GM12864 (cell line): ENCODE results near the gene FAM76A.
"Not testable (repeated sequence)": the region's sequence is repeated elsewhere in the genome, so short reads cannot be mapped to it uniquely, and the experiment has no call there.

Experiments
- DNase-seq: peaks from one replicate; pipeline ENCODE4 v3.0.0-alpha.2; 2011; ENCODE audit warnings: low read depth
- H3K4me3 ChIP-seq: 2 replicates; pipeline ENCODE4 v1.5.1; 2011; ENCODE audit warnings: mild to moderate bottlenecking, low read depth, low read length, control low read depth
- CTCF ChIP-seq: IDR thresholded peaks from 2 replicates; pipeline ENCODE4 v1.5.1; 2011; ENCODE audit warnings: low read depth, mild to moderate bottlenecking, moderate library complexity, low read length, control low read depth, inconsistent platforms; ENCODE audit errors: missing control alignments

FAM76A gene

GRCh38 chr1:27795601-27796000, 69.8 kb downstream of the FAM76A start:
- TF ChIP-seq CTCF: no peak
- H3K4me3 ChIP-seq: no peak overlapping the region
- no peak for DNase-seq

GRCh38 chr1:27804791-27805190, 79.0 kb downstream of the FAM76A start:
- TF ChIP-seq CTCF: no peak
- DNase-seq: no peak
- H3K4me3 ChIP-seq: no peak overlapping the region

- no peak overlapping the region for H3K4me3 ChIP-seq
- TF ChIP-seq CTCF: no peak
- no peak for DNase-seq
These were observed 81.0 kb downstream of the FAM76A start for GRCh38 chr1:27806758-27807157.

- no peak for DNase-seq
- H3K4me3 ChIP-seq: no peak overlapping the region
- no peak for TF ChIP-seq CTCF
These were observed 81.6 kb downstream of the FAM76A start for GRCh38 chr1:27807385-27807784.

GRCh38 chr1:27808131-27808530, 82.4 kb downstream of the FAM76A start:
- H3K4me3 ChIP-seq, DNase-seq: not testable (repeated sequence)

- H3K4me3 ChIP-seq: no peak overlapping the region
- TF ChIP-seq CTCF: no peak
- no peak for DNase-seq
These were observed 84.1 kb downstream of the FAM76A start for GRCh38 chr1:27809883-27810282.

GRCh38 chr1:27811741-27812500, 86.2 kb downstream of the FAM76A start:
- TF ChIP-seq CTCF: no peak
- DNase-seq: no peak
- no peak overlapping the region for H3K4me3 ChIP-seq
